NOMO-1 (cell line): ENCODE data around the gene SCARB1.
"Not testable (repeated sequence)": the region's sequence is repeated elsewhere in the genome, so short reads cannot be mapped to it uniquely, and the experiment has no call there.

Experiments
- DNase-seq, 2 experiments: peaks; one replicate each; lab custom pipeline; 2025; ENCODE audit not compliant: unreplicated experiment in 2 of 2; lab: John Stamatoyannopoulos, UW

The SCARB1 gene

GRCh38 chr12:124863416-124864325, at the start of gene SCARB1:
Gene SCARB1, minus strand, starts transcription at chr12:124863864. Its CDS starts 144 bp downstream, at chr12:124863720.
- DNase-seq: peak; percentile 80 to 88

- not testable (repeated sequence) for DNase-seq
Measured at GRCh38 chr12:124912529-124913287, 49.0 kb upstream of the SCARB1 start.

- DNase-seq: not testable (repeated sequence)
Measured at GRCh38 chr12:124911521-124911920, 47.9 kb upstream of the SCARB1 start.

- DNase-seq: no peak
Measured at GRCh38 chr12:124910561-124911478, 47.2 kb upstream of the SCARB1 start.

GRCh38 chr12:124909831-124910560, 46.3 kb upstream of the SCARB1 start:
- DNase-seq: no peak

- no peak for DNase-seq
Measured at GRCh38 chr12:124906606-124907261, 43.1 kb upstream of the SCARB1 start.

GRCh38 chr12:124904306-124905098, 40.8 kb upstream of the SCARB1 start:
- DNase-seq: peak; percentile 24 to 56

- DNase-seq: peak; percentile 9 to 73
Measured at GRCh38 chr12:124902916-124903315, 39.3 kb upstream of the SCARB1 start.

GRCh38 chr12:124901003-124901402, 37.3 kb upstream of the SCARB1 start:
- peak; percentile 10 to 24 for DNase-seq

GRCh38 chr12:124900345-124900795, 36.7 kb upstream of the SCARB1 start:
- DNase-seq: not testable (repeated sequence)

- DNase-seq: no peak
Measured at GRCh38 chr12:124898923-124899294, 35.2 kb upstream of the SCARB1 start.

- DNase-seq: peak; percentile 70 to 83
Measured at GRCh38 chr12:124898200-124898922, 34.7 kb upstream of the SCARB1 start.

- DNase-seq: no peak
Measured at GRCh38 chr12:124896461-124896860, 32.8 kb upstream of the SCARB1 start.

GRCh38 chr12:124893792-124894516, 30.3 kb upstream of the SCARB1 start:
- DNase-seq: no peak

- DNase-seq: no peak
Measured at GRCh38 chr12:124888260-124888659, 24.6 kb upstream of the SCARB1 start.

- DNase-seq: not testable (repeated sequence)
Measured at GRCh38 chr12:124887766-124888165, 24.1 kb upstream of the SCARB1 start.
